A549 (cell line): ENCODE results near the gene RNF4. TPM values are rescaled to one million over a fixed set of nuclear protein-coding genes. Genes with fewer than 3 reads are reported as not detected.

ENCODE experiments used
- ATAC-seq, 2 experiments: fragments of 200-7000 bp in 1 of 2; fragments of >200 bp in 1 of 2; cut with Nextera tagmentation in 1 of 2; cut with Tn5 transposase in 1 of 2; 3 replicates each; pipeline versions ENCODE4 v1.8.0 to v1.9.1; 2018 to 2020; ENCODE audit warnings: mild to moderate bottlenecking in 1 of 2, moderate library complexity in 1 of 2
- CTCF ChIA-PET: fragments of 300-600 bp; sonication (Branson Sonifier 250); formaldehyde crosslinking; extraction: SDS; loops from one replicate; lab custom pipeline; 2021; ENCODE audit warnings: antibody characterized with exemption, inconsistent platforms; lab: Yijun Ruan, JAX
- POLR2A ChIA-PET: fragments of 350-600 bp; formaldehyde crosslinking; extraction: SDS; loops from one replicate; lab custom pipeline; 2021; ENCODE audit warnings: antibody characterized with exemption, inconsistent platforms; lab: Yijun Ruan, JAX
- DNase-seq, 2 experiments: peaks; one replicate each; pipeline versions ENCODE4 v3.0.0 to v3.0.0-alpha.2; 2011 to 2016; ENCODE audit warnings: low read depth in 1 of 2, low spot score in 1 of 2
- FAIRE-seq: peaks from 2 replicates; lab custom pipeline; 2011; peaks lifted over from hg19 to GRCh38; lab: Jason Lieb, UNC
- H3K27ac ChIP-seq, 2 experiments: fragments of >200 bp; sonication (Bioruptor Twin); formaldehyde crosslinking; 3 replicates each; pipeline ENCODE4 v1.5.1; 2016 to 2017
- H3K4me1 ChIP-seq: fragments of >200 bp; sonication (Bioruptor Twin); formaldehyde crosslinking; 3 replicates; pipeline ENCODE4 v1.6.1; 2016
- H3K4me2 ChIP-seq: fragments of >200 bp; sonication (Bioruptor Twin); formaldehyde crosslinking; 3 replicates; pipeline ENCODE4 v1.6.1; 2016
- H3K4me3 ChIP-seq: fragments of >200 bp; sonication (Bioruptor Twin); formaldehyde crosslinking; 3 replicates; pipeline ENCODE4 v1.5.1; 2016
- H3K9me3 ChIP-seq: fragments of >200 bp; sonication (Bioruptor Twin); formaldehyde crosslinking; 3 replicates; pipeline ENCODE4 v1.6.1; 2016
- BHLHE40 ChIP-seq: IDR thresholded peaks from 2 replicates; pipeline ENCODE4 v1.6.1; 2012; ENCODE audit warnings: low read depth, low read length, inconsistent platforms
- CTCF ChIP-seq: fragments of >200 bp; sonication (Bioruptor Twin); formaldehyde crosslinking; IDR thresholded peaks from 3 replicates; pipeline ENCODE4 v1.5.1; 2016
- EHF ChIP-seq: fragments of 250-450 bp; sonication (Bioruptor Pico); IDR thresholded peaks from 2 replicates; pipeline ENCODE4 v1.5.0; 2020; ENCODE audit warnings: mild to moderate bottlenecking
- EHMT2 ChIP-seq: fragments of 200-600 bp; sonication (generic); IDR thresholded peaks from 2 replicates; pipeline ENCODE4 v1.6.1; 2016; ENCODE audit warnings: antibody characterized with exemption, low read depth, mild to moderate bottlenecking, moderate library complexity
- FOSB ChIP-seq: fragments of 250-450 bp; sonication (Bioruptor Pico); IDR thresholded peaks from 2 replicates; pipeline ENCODE4 v1.5.0; 2020; ENCODE audit warnings: mild to moderate bottlenecking, moderate library complexity
- FOXS1 ChIP-seq: fragments of 250-450 bp; sonication (Bioruptor Pico); IDR thresholded peaks from 2 replicates; pipeline ENCODE4 v1.5.0; 2020; ENCODE audit warnings: mild to moderate bottlenecking, moderate library complexity
- GATA3 ChIP-seq: IDR thresholded peaks from 2 replicates; pipeline ENCODE4 v1.6.1; 2012; ENCODE audit warnings: borderline replicate concordance
- HEYL ChIP-seq: fragments of 250-450 bp; sonication (Bioruptor Pico); IDR thresholded peaks from 2 replicates; pipeline ENCODE4 v1.8.0; 2021; ENCODE audit warnings: mild to moderate bottlenecking, moderate library complexity
- HMGXB4 ChIP-seq: fragments of 250-450 bp; sonication (Bioruptor Pico); IDR thresholded peaks from 2 replicates; pipeline ENCODE4 v1.5.0; 2021; ENCODE audit warnings: mild to moderate bottlenecking, moderate library complexity, borderline replicate concordance
- MAZ ChIP-seq: fragments of 150-350 bp; IDR thresholded peaks from 2 replicates; pipeline ENCODE4 v1.6.1; 2014; ENCODE audit warnings: antibody characterized with exemption, low read depth, low read length, borderline replicate concordance
- NPAS2 ChIP-seq: fragments of 250-450 bp; sonication (Bioruptor Pico); IDR thresholded peaks from 2 replicates; pipeline ENCODE4 v1.8.0; 2022; ENCODE audit warnings: mild to moderate bottlenecking, moderate library complexity, borderline replicate concordance
- NR3C1 ChIP-seq: fragments of >200 bp; sonication (Bioruptor Twin); formaldehyde crosslinking; IDR thresholded peaks from 3 replicates; pipeline ENCODE4 v1.6.1; 2017
- POLR2AphosphoS2 ChIP-seq: conservative IDR thresholded peaks from 2 replicates; pipeline ENCODE4 v1.6.1; 2012; ENCODE audit warnings: low read length, improper control_type of control experiment, inconsistent platforms
- RARB ChIP-seq: fragments of 250-450 bp; sonication (Bioruptor Pico); IDR thresholded peaks from 2 replicates; pipeline ENCODE4 v1.8.0; 2021; ENCODE audit warnings: mild to moderate bottlenecking, moderate library complexity
- SMC3 ChIP-seq: fragments of >200 bp; sonication (Bioruptor Twin); formaldehyde crosslinking; IDR thresholded peaks from 3 replicates; pipeline ENCODE4 v1.6.1; 2018; ENCODE audit warnings: inconsistent platforms
- SREBF2 ChIP-seq: fragments of 450-650 bp; IDR thresholded peaks from 2 replicates; pipeline ENCODE4 v1.6.1; 2014; ENCODE audit warnings: mild to moderate bottlenecking, moderate library complexity
- TFCP2L1 ChIP-seq: fragments of 250-450 bp; sonication (Bioruptor Pico); IDR thresholded peaks from 2 replicates; pipeline ENCODE4 v1.5.0; 2021; ENCODE audit warnings: mild to moderate bottlenecking
- USF2 ChIP-seq: fragments of 450-650 bp; IDR thresholded peaks from 2 replicates; pipeline ENCODE4 v1.6.1; 2014; ENCODE audit warnings: antibody characterized with exemption
- ZFP36 ChIP-seq: fragments of 450-650 bp; IDR thresholded peaks from 2 replicates; pipeline ENCODE4 v1.6.1; 2014; ENCODE audit warnings: borderline replicate concordance; ENCODE audit not compliant: partially characterized antibody
- ZSCAN20 ChIP-seq: fragments of 250-450 bp; sonication (Bioruptor Pico); IDR thresholded peaks from 2 replicates; pipeline ENCODE4 v1.8.0; 2022; ENCODE audit warnings: mild to moderate bottlenecking, moderate library complexity
- WGBS: methylation state at CpG from one replicate; pipeline ENCODE4 v1.1.6; 2017; ENCODE audit errors: missing lambda C conversion rate; 5-methylcytosine and 5-hydroxymethylcytosine counted together
- polyA plus RNA-seq, 4 experiments: library from polyadenylated mRNA; depleted of rRNA in 3 of 4; stranded (reverse); fragments of >200 nt; fragmentation: RNase III in 1 of 4; extraction: RNeasy Plus Mini Kit Qiagen cat#74134 plus additional on column Dnase treatment in 1 of 4; gene quantifications; 2 replicates in 3 of 4; 3 replicates in 1 of 4; pipeline ENCODE4 v1.2.3, GENCODE V29; 2011 to 2017
- TF ChIP-seq, protein P1 (sequence below): fragments of >200 bp; sonication (Bioruptor Twin); formaldehyde crosslinking; IDR thresholded peaks from 3 replicates; pipeline ENCODE4 v1.6.1; 2016
- TF ChIP-seq, protein P2 (sequence below): IDR thresholded peaks from 2 replicates; pipeline ENCODE4 v1.6.1; 2012

The RNF4 gene
- polyA plus RNA-seq, 2 of the 4 experiments (the other 2 are of a cell fraction), result 65.8 to 93.5 TPM

GRCh38 chr4:2507855-2508254 is 38.9 kb downstream of the RNF4 start:
- 93% methylated on average over 6 of the region's 7 CpGs for WGBS
- no peaks in the 10 kb centered on the region for H3K4me1 ChIP-seq
- no peak for FAIRE-seq
- H3K4me3 ChIP-seq, result no peak overlapping the region
- no peak overlapping the region for H3K27ac ChIP-seq
- no peak for ATAC-seq
- no peak overlapping the region for H3K4me2 ChIP-seq
- POLR2A ChIA-PET, result no interaction called here
- no peak for DNase-seq
- no peaks in the 10 kb centered on the region for H3K9me3 ChIP-seq
- no peak for TF ChIP-seq FOSB (CRISPR knock-in tag)
- TF ChIP-seq MAZ, result no peak
- no peak for TF ChIP-seq ZFP36
- TF ChIP-seq NPAS2, result no peak
- TF ChIP-seq SMC3, result no peak
- CTCF ChIA-PET, result interaction anchor here (0.6 to 0.9 kb wide), 2 partner anchors 9 to 330 kb away, joined by 3 read pairs; no protein-coding TSS in a partner anchor

DNA sequence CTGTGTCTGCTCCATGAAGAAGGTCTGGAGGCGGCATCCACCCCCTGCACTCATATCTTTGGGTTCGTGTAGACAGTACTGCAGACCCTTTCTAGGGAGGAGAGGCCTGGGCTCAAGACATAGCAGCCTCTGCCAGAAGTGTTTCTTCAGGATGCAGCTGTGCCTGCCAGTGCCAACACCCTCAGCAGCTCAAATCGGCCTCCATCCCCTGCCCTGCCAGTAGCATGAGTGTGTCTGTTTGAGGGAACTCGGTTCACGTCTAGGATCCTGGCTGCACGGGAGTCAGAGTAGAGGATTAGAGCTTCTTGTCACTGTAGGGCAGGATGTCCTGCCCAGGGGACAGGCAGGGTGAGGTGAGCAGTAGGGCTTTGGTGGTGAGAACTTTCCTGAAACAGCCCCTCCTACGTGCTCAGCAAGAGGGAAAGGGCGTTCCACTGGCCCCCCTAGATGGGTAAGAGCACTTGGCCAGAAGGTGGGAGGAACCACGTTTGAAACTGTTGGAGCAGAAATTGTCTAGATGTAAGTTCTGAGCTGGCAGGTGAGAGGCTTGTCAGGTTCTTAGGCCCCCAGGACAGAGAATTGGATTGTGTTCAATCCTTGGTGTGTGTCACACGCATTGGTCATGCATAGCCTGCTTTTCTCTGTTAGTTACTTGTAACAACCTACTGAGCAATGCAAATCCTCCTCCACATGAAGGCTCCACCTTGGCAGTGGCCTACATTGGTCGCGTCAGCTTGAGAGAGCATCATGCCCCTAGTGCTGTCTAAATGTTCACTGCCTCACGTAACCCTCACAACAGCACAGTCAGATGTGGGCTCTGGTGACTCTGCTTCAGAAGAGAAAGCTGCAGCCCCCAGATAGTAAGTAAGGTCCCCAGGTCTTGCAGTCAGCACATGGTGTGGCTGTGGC is 41.7 kb downstream of the RNF4 start:
- Histone ChIP-seq H3K4me2 (no peak overlapping the region), H3K9me3 (no peaks in the 10 kb centered on the region), H3K4me3 (no peak overlapping the region), H3K27ac (no peak overlapping the region), H3K4me1 (no peaks in the 10 kb centered on the region)
- TF ChIP-seq NPAS2 (no peak), EHF (CRISPR knock-in tag) (no peak), GATA3 (no peak), HMGXB4 (CRISPR knock-in tag) (no peak), HEYL (CRISPR knock-in tag) (no peak), POLR2AphosphoS2 (no peak), USF2 (no peak)
- TF ChIP-seq, protein P1, sequence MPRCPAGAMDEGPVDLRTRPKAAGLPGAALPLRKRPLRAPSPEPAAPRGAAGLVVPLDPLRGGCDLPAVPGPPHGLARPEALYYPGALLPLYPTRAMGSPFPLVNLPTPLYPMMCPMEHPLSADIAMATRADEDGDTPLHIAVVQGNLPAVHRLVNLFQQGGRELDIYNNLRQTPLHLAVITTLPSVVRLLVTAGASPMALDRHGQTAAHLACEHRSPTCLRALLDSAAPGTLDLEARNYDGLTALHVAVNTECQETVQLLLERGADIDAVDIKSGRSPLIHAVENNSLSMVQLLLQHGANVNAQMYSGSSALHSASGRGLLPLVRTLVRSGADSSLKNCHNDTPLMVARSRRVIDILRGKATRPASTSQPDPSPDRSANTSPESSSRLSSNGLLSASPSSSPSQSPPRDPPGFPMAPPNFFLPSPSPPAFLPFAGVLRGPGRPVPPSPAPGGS, result no peak
- WGBS, result 94% methylated on average over 11 of the region's 13 CpGs
- ChIA-PET POLR2A (no interaction called here), CTCF (no interaction called here)
- DNase-seq, result no peak
- no peak for ATAC-seq
- no peak for FAIRE-seq

DNA sequence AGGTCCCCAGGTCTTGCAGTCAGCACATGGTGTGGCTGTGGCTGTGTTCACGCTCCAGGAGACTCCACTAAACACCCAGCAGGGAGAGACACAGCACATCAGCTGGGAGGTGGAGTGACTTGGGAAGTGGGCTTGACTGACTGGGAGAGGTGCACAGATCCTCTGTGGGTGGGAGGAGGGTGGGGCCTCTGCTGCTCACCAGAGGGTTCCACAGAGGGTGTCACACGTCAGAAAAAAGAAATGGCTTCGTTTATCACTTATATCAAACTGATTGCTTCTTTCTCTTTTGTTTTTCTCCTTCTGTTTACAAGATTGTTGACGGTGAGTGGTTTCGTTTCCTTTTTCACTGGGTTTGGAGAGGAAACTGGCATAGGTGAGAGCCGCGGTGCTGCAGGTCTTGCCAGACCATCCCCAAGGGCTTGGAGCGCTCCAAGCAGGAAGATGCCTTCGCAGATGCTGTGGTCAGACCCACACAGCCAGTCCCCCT is 42.8 kb downstream of the RNF4 start:
- ATAC-seq (no peak), DNase-seq (no peak), FAIRE-seq (no peak)
- Histone ChIP-seq H3K4me2 (no peak overlapping the region), H3K27ac (no peak overlapping the region), H3K4me1 (no peaks in the 10 kb centered on the region), H3K9me3 (no peaks in the 10 kb centered on the region), H3K4me3 (no peak overlapping the region)
- ChIA-PET CTCF (no interaction called here), POLR2A (no interaction called here)
- TF ChIP-seq ZSCAN20 (CRISPR knock-in tag) (no peak), USF2 (no peak), SREBF2 (no peak), BHLHE40 (no peak), RARB (CRISPR knock-in tag) (no peak), ZFP36 (no peak), CTCF (no peak), NR3C1 (no peak), SMC3 (no peak), FOXS1 (CRISPR knock-in tag) (no peak), EHMT2 (no peak), NPAS2 (no peak), TFCP2L1 (CRISPR knock-in tag) (no peak)
- TF ChIP-seq, protein P2, sequence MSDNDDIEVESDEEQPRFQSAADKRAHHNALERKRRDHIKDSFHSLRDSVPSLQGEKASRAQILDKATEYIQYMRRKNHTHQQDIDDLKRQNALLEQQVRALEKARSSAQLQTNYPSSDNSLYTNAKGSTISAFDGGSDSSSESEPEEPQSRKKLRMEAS, result no peak
- 84% methylated on average over 9 of the region's 9 CpGs for WGBS
